OCI-LY1 (cell line): ENCODE measurements around the gene ANKRD6.

ENCODE experiments used
- H2AFZ ChIP-seq: fragments of 200-600 bp; sonication (generic), shearing (Covaris generic); 2 replicates; pipeline ENCODE4 v1.6.0; 2014; ENCODE audit warnings: antibody characterized with exemption, mild to moderate bottlenecking, low read length
- H3F3A ChIP-seq: fragments of 200-600 bp; sonication (generic), shearing (Covaris generic); 2 replicates; pipeline ENCODE4 v1.6.0; 2014; ENCODE audit warnings: mild to moderate bottlenecking, antibody characterized with exemption, low read length, moderate library complexity; ENCODE audit not compliant: insufficient read depth
- H3K27ac ChIP-seq: fragments of 200-600 bp; sonication (generic); 2 replicates; pipeline ENCODE4 v1.5.1; 2014; ENCODE audit warnings: low read length, mixed run types, mild to moderate bottlenecking, low read depth; ENCODE audit not compliant: poor library complexity, severe bottlenecking
- H3K27me3 ChIP-seq: fragments of 200-600 bp; sonication (generic); 2 replicates; pipeline ENCODE4 v1.6.0; 2014; ENCODE audit warnings: antibody characterized with exemption, mild to moderate bottlenecking, low read length, moderate library complexity; ENCODE audit not compliant: insufficient read depth
- H3K36me3 ChIP-seq: fragments of 200-600 bp; sonication (generic); 2 replicates; pipeline ENCODE4 v1.6.1; 2014; ENCODE audit warnings: mild to moderate bottlenecking, antibody characterized with exemption, low read length, moderate library complexity, mixed read lengths; ENCODE audit not compliant: insufficient read depth
- H3K4me1 ChIP-seq: fragments of 200-600 bp; sonication (generic); 2 replicates; pipeline ENCODE4 v1.5.1; 2014; ENCODE audit warnings: mild to moderate bottlenecking, low read length, moderate library complexity; ENCODE audit not compliant: insufficient read depth, severe bottlenecking
- H3K4me2 ChIP-seq: fragments of 200-600 bp; sonication (generic), shearing (Covaris generic); 2 replicates; pipeline ENCODE4 v1.6.1; 2014; ENCODE audit warnings: low read length
- H3K4me3 ChIP-seq: fragments of 200-600 bp; sonication (generic); 2 replicates; pipeline ENCODE4 v1.5.1; 2014; ENCODE audit warnings: low read length, low read depth, mild to moderate bottlenecking, mixed read lengths; ENCODE audit not compliant: poor library complexity, severe bottlenecking
- H3K79me2 ChIP-seq: fragments of 200-600 bp; shearing (Covaris generic); 2 replicates; pipeline ENCODE4 v1.6.1; 2016; ENCODE audit warnings: mixed run types, low read length, mixed read lengths; ENCODE audit not compliant: insufficient read depth
- H3K9ac ChIP-seq: fragments of 200-600 bp; sonication (generic), shearing (Covaris generic); 2 replicates; pipeline ENCODE4 v1.6.1; 2014; ENCODE audit warnings: mild to moderate bottlenecking, low read length, mixed read lengths
- H3K9me2 ChIP-seq: fragments of 200-600 bp; sonication (generic), shearing (Covaris generic); 2 replicates; pipeline ENCODE4 v1.6.1; 2014; ENCODE audit warnings: low read depth, mild to moderate bottlenecking, low read length, mixed read lengths
- H3K9me3 ChIP-seq: fragments of 200-600 bp; shearing (Covaris generic); 2 replicates; pipeline ENCODE4 v1.6.1; 2014; ENCODE audit warnings: low read length, mixed read lengths
- H4K20me1 ChIP-seq: fragments of 200-600 bp; sonication (generic), shearing (Covaris generic); 2 replicates; pipeline ENCODE4 v1.6.0; 2016; ENCODE audit warnings: mild to moderate bottlenecking, low read length; ENCODE audit not compliant: insufficient read depth
- EZH2 ChIP-seq: fragments of 200-600 bp; sonication (generic), shearing (Covaris generic); IDR thresholded peaks from 2 replicates; pipeline ENCODE4 v1.8.0; 2017; ENCODE audit warnings: borderline replicate concordance, mixed run types, mild to moderate bottlenecking, antibody characterized with exemption, low read length, moderate library complexity, mixed read lengths
- TF ChIP-seq, protein P1 (sequence below): fragments of 200-600 bp; sonication (generic), shearing (Covaris generic); IDR thresholded peaks from 2 replicates; pipeline ENCODE4 v1.5.1; 2017; ENCODE audit warnings: mild to moderate bottlenecking, antibody characterized with exemption, low read length, moderate library complexity, mixed read lengths

The ANKRD6 gene

DNA sequence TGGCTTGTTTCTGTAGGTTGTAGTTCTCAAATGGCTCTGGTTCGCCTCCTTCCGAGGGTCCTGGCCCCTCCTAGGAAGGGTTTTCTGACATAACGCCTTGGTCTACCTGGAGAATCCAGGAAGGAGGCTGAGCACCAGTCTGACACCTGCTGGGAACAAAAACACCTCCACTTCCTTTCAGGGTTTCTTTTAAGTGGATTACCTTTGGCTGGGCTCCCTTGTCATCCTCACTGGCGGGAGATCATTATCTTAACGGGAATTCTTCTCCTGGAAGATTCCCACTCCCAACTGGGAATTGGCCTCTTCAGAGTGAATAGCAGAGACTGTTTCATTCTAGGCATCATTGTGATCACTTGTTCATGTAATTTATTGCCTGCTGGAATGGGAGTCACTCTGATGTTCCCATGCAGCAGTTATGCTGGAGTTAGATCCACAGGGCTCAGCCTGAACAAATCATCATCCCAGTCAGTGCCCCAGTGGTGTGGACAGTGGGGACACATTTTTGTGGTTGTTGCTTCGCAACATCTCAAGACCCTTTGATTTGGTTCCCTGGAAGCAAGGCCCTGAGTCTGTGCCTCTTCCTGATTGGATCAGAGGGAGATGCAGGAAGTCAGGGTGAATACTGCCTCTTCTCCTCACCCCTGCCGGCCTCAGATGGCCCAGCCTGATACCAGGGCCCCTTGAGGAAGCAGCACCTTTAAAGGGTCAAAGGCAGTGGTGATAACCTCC lies 156.5 kb downstream of the ANKRD6 start:
- Histone ChIP-seq H4K20me1 (no peaks in the 10 kb centered on the region), H3K9me3 (no peaks in the 10 kb centered on the region), H2AFZ (no peak overlapping the region), H3K27me3 (no peaks in the 10 kb centered on the region), H3F3A (no peaks in the 10 kb centered on the region), H3K79me2 (no peaks in the 10 kb centered on the region), H3K4me1 (no peaks in the 10 kb centered on the region), H3K36me3 (no peaks in the 10 kb centered on the region), H3K9me2 (no peaks in the 10 kb centered on the region), H3K9ac (no peak overlapping the region), H3K4me3 (no peak overlapping the region), H3K4me2 (no peak overlapping the region), H3K27ac (no peak overlapping the region)
- TF ChIP-seq, protein P1, sequence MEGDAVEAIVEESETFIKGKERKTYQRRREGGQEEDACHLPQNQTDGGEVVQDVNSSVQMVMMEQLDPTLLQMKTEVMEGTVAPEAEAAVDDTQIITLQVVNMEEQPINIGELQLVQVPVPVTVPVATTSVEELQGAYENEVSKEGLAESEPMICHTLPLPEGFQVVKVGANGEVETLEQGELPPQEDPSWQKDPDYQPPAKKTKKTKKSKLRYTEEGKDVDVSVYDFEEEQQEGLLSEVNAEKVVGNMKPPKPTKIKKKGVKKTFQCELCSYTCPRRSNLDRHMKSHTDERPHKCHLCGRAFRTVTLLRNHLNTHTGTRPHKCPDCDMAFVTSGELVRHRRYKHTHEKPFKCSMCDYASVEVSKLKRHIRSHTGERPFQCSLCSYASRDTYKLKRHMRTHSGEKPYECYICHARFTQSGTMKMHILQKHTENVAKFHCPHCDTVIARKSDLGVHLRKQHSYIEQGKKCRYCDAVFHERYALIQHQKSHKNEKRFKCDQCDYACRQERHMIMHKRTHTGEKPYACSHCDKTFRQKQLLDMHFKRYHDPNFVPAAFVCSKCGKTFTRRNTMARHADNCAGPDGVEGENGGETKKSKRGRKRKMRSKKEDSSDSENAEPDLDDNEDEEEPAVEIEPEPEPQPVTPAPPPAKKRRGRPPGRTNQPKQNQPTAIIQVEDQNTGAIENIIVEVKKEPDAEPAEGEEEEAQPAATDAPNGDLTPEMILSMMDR, result no peak
- no peak for TF ChIP-seq EZH2

DNA sequence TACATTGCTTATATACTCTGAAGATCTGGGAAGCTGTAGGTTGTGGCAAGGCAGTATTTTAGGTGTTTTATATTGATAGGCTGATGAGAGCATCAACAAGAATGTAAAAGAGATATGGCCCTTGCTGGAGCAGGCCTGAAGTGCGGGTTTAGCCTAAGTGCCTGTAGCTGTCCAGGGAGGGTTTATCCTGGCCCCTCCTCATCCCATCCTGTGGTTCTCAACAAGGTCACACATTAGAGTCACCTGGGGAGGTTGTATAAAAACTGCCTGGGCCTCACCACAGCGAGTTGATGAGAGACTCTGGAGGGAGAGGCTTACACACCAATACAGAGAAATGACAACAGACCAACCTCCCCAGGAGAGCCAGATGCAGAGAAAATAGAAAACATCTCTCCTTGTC lies 157.2 kb downstream of the ANKRD6 start:
- H3K4me3 ChIP-seq, result no peak overlapping the region
- H3K36me3 ChIP-seq, result no peaks in the 10 kb centered on the region
- no peak overlapping the region for H3K9ac ChIP-seq
- H3K27me3 ChIP-seq, result no peaks in the 10 kb centered on the region
- no peaks in the 10 kb centered on the region for H3K79me2 ChIP-seq
- no peaks in the 10 kb centered on the region for H3K4me1 ChIP-seq
- H2AFZ ChIP-seq, result no peak overlapping the region
- no peaks in the 10 kb centered on the region for H4K20me1 ChIP-seq
- no peaks in the 10 kb centered on the region for H3K9me3 ChIP-seq
- H3K9me2 ChIP-seq, result no peaks in the 10 kb centered on the region
- no peak overlapping the region for H3K4me2 ChIP-seq
- no peaks in the 10 kb centered on the region for H3F3A ChIP-seq
- TF ChIP-seq, protein P1, result no peak
- TF ChIP-seq EZH2, result no peak
- H3K27ac ChIP-seq, result no peak overlapping the region

DNA sequence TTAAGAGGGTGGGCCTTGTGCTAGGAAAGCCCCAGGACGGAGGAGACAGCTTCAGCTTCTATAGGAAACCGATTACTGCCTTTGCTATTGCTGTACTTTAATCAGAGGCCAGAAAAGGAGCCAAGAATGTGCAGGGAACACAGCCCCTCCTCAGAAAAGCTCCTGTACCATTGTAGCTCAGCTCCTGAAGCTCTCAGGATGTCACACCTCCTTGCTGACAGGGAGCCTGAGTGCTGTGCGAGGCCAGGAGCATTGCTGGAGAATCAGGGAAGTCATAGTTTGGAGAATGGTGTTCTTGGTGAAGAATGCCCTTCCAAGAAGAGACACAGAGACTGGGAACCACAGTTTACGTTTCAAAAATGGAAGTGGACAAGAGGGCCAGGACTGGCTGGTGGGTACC lies 158.8 kb downstream of the ANKRD6 start:
- no peaks in the 10 kb centered on the region for H4K20me1 ChIP-seq
- H3F3A ChIP-seq, result no peaks in the 10 kb centered on the region
- H3K9me3 ChIP-seq, result no peaks in the 10 kb centered on the region
- no peaks in the 10 kb centered on the region for H3K9me2 ChIP-seq
- peaks cover 9% of the 10 kb centered on the region for H3K4me1 ChIP-seq
- no peak overlapping the region for H3K4me3 ChIP-seq
- H3K9ac ChIP-seq, result no peak overlapping the region
- H3K36me3 ChIP-seq, result no peaks in the 10 kb centered on the region
- H3K27me3 ChIP-seq, result no peaks in the 10 kb centered on the region
- TF ChIP-seq, protein P1, result no peak
- no peak for TF ChIP-seq EZH2
- no peak overlapping the region for H3K27ac ChIP-seq
- no peak overlapping the region for H2AFZ ChIP-seq
- H3K4me2 ChIP-seq, result no peak overlapping the region
- no peaks in the 10 kb centered on the region for H3K79me2 ChIP-seq
